Muscle layer of colon (tissue), 2 donors: ENCODE data around the gene KRIT1.
A peak's percentile ranks its signal among the peaks of the same experiment; 100 is the strongest.
"Not testable (repeated sequence)": the region's sequence is repeated elsewhere in the genome, so short reads cannot be mapped to it uniquely, and the experiment has no call there.

Source experiments
- H3K27ac ChIP-seq: one replicate; pipeline ENCODE4 v1.7.0; 2013; ENCODE audit warnings: low read depth, mild to moderate bottlenecking, low read length, moderate library complexity
- H3K27me3 ChIP-seq, 2 donors: one replicate each; pipeline ENCODE4 v1.7.0; 2013; ENCODE audit warnings: low read length in 2 of 2, mild to moderate bottlenecking in 2 of 2; ENCODE audit not compliant: insufficient read depth in 2 of 2, control insufficient read depth in 1 of 2
- H3K36me3 ChIP-seq: one replicate; pipeline ENCODE4 v1.7.0; 2013; ENCODE audit warnings: mild to moderate bottlenecking, low read length; ENCODE audit not compliant: insufficient read depth
- H3K4me1 ChIP-seq: one replicate; pipeline ENCODE4 v1.7.0; 2013; ENCODE audit warnings: mild to moderate bottlenecking, low read length; ENCODE audit not compliant: insufficient read depth
- H3K4me3 ChIP-seq, 2 donors: one replicate each; pipeline ENCODE4 v1.7.0; 2013; ENCODE audit warnings: low read length in 2 of 2, low read depth in 1 of 2, mild to moderate bottlenecking in 1 of 2, moderate library complexity in 1 of 2
- H3K9ac ChIP-seq: one replicate; pipeline ENCODE4 v1.7.0; 2013; ENCODE audit warnings: low read length
- H3K9me3 ChIP-seq: one replicate; pipeline ENCODE4 v1.7.0; 2013; ENCODE audit warnings: mild to moderate bottlenecking, low read length
- donor health status: abdominal sarcoma.
- donor health status: Adenocarcinoma of cecum.

The KRIT1 gene

DNA sequence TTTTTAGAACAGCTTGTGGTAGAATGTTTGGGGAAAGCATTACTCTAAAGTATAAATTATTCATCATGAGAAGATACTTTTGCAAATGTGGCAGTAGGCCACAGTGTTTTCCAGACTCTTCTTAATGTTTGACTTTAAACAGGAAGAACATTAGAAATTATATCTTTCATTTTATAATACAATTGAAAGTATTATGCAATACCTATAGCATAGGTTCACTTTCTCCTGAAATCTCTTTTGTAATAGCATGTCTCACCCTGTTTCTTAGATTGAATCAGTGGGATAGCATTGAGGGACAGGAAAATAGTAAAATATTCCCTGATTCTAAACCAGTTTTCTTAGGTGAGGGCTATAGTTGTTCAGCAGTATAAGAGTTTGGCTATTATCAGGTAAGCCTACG, 23.2 kb upstream of the KRIT1 start:
- no peak overlapping the region for H3K27ac ChIP-seq
- no peaks in the 10 kb centered on the region for H3K36me3 ChIP-seq
- no peaks in the 10 kb centered on the region for H3K4me1 ChIP-seq

DNA sequence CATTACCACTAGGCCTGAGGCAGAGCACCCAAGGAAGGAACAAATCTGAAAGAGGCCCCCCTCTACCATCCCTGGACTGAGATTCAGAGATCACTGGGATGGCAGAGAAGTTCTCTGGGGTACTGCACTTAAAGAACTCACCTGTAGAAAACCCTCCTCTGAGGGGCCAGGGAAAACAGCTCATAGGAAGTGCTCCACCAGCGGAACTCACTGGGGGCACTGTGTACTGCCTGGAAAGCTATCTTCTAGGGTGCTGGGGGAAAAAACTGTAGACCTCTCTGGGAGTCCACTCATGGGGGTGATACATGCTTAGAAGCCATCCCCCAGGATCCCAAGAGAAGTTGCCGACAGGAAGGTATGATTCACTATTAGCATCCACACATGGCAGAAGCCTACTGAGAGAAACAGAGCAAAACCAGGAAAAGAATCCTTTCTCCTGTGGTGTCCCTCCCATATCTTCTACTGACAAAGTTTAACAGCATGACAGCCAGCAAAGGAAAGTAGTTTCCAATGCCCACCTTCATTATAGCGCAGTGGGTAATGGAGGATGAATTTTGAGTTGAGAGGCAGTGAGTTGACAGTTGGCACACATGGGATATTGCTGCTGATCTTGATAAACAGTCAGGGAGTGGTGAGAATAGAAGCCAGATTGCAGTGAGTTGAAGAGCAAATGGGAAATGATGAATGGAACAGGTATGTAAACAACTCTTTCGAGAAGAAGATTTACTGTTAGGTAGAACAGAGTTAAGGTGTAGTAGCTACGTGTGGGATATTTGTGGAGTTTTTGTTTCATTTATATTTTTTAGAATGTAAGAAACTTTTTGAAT, 20.9 kb upstream of the KRIT1 start:
- no peaks in the 10 kb centered on the region for H3K27me3 ChIP-seq
- no peaks in the 10 kb centered on the region for H3K36me3 ChIP-seq
- no peak overlapping the region for H3K27ac ChIP-seq
- no peaks in the 10 kb centered on the region for H3K9me3 ChIP-seq
- no peak overlapping the region for H3K4me3 ChIP-seq
- H3K4me1 ChIP-seq = no peaks in the 10 kb centered on the region
- no peak overlapping the region for H3K9ac ChIP-seq

More for the DNA sequence above, 23.2 kb upstream of the KRIT1 start:
- Histone ChIP-seq H3K9me3 (no peaks in the 10 kb centered on the region), H3K27me3 (no peaks in the 10 kb centered on the region), H3K9ac (no peak overlapping the region), H3K4me3 (no peak overlapping the region)

DNA sequence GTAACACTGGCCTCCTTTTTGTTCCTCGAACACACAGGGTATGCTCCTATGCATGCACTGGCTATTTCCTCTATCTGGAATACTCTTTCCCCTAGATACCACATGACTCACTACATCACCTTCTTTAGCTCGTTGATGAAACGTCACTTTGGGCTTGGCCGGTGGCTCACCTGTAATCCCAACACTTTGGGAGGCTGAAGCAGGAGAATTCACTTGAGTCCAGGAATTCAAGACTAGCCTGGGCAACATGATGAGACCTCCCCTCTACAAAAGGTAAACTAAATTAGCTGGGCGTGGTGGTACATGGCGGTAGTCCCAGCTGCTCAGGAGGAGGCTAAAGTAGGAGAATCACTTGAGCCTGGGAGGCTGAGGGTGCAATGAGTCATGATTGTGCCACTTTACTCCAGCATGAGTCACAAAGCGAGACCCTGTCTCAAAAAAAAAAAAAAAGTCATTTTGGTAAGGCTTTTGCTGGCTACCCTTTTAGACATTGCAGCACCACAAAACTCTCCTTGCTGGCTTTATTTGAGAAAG, 14.6 kb upstream of the KRIT1 start:
- Histone ChIP-seq H3K9ac (no peak overlapping the region), H3K4me3 (no peak overlapping the region), H3K36me3 (no peaks in the 10 kb centered on the region), H3K9me3 (no peaks in the 10 kb centered on the region), H3K27ac (no peak overlapping the region), H3K27me3 (no peaks in the 10 kb centered on the region), H3K4me1 (no peaks in the 10 kb centered on the region)

DNA sequence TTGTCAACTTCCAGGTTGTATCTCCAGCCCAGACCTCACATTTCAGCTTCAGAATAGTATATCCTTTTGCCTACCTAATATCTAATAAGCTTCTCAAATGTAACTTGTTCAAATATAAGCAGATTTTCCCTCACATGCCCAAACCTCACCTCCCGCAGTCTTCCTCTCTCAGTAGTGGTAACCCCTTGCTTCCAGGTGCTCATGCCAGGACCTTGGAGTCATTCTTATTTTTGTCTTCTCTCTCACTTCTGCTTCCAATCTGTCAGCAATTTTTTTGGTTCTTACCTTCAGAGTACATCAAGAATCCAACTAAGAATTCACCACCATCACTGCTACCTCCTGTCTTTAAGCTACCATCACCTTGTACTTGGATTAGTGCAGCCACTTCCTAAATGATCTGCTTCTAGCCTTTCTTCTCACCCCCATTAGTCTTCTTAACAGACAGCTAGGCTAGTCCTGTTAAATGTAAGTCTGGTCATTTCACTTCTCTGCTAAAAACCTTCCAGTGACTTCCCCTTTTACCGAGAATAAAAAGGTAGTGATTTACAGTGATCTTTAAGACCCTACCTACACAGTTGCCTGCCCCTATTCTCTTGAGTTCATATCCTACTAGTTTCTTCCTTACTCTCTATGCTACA, 14.0 kb upstream of the KRIT1 start:
- Histone ChIP-seq H3K27me3 (no peaks in the 10 kb centered on the region), H3K4me1 (no peaks in the 10 kb centered on the region), H3K9ac (no peak overlapping the region), H3K9me3 (no peaks in the 10 kb centered on the region), H3K27ac (no peak overlapping the region), H3K4me3 (no peak overlapping the region), H3K36me3 (no peaks in the 10 kb centered on the region)

DNA sequence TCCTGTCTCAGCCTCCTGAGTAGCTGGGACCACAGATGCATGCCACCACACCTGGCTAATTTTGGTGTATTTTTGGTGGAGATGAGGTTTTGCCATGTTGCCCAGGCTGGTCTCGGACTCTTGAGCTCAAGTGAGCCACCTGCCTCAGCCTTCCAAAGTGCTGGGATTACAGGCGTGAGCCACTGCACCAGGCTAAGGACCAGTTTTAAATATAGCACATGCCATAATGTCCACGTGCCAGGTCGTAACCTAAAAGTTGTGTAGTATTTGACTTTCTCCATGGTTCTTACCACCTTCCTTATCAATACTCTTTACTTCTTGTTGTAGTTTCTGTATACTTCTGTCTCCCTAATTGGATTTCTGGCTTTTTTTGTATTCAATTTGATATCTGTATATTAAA, 13.3 kb upstream of the KRIT1 start:
- no peak overlapping the region for H3K4me3 ChIP-seq
- H3K4me1 ChIP-seq = no peaks in the 10 kb centered on the region
- H3K27me3 ChIP-seq = no peaks in the 10 kb centered on the region
- no peak overlapping the region for H3K9ac ChIP-seq
- H3K36me3 ChIP-seq = no peaks in the 10 kb centered on the region
- H3K27ac ChIP-seq = no peak overlapping the region
- no peaks in the 10 kb centered on the region for H3K9me3 ChIP-seq

DNA sequence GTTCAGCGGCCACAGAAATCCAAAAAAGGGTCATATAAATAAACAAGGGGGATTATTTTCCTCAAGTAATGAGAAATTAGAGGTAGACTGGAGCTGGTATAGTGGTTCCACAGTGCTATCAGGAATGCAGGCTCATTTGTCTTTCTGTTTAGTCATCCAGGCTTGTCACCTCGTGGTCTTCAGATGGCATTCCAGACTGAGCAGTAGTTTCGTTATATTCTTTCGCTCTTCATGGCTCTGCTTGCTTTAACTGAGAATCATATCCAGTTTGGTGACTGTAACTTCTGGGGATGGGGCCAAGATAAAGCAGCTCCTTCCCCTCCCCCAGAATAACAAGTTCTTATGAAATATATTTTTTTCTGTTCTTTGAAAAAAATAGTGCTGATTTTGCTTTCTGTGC, 9.6 kb upstream of the KRIT1 start:
- no peaks in the 10 kb centered on the region for H3K27me3 ChIP-seq
- no peaks in the 10 kb centered on the region for H3K36me3 ChIP-seq
- H3K9ac ChIP-seq = no peak overlapping the region
- no peak overlapping the region for H3K4me3 ChIP-seq
- no peaks in the 10 kb centered on the region for H3K4me1 ChIP-seq
- no peaks in the 10 kb centered on the region for H3K9me3 ChIP-seq
- no peak overlapping the region for H3K27ac ChIP-seq

DNA sequence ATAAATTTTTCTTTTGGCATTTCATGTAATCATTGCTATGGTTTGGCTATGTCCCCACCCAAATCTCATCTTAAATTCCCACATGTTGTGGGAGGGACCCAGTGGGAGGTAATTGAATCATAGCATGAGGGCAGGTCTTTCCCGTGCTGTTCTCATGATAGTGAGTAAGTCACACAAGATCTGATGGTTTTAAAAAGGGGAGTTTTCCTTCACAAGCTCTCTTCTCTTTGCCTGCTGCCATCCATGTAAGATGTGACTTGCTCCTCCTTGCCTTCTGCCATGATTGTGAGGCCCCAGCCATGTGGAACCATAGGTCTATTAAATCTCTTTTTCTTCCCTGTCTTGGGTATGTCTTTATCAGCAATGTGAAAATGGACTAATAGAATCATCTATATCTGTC, 9.1 kb upstream of the KRIT1 start:
- H3K27ac ChIP-seq, H3K9ac ChIP-seq, H3K9me3 ChIP-seq, H3K27me3 ChIP-seq, H3K36me3 ChIP-seq, H3K4me1 ChIP-seq, H3K4me3 ChIP-seq: not testable (repeated sequence)

DNA sequence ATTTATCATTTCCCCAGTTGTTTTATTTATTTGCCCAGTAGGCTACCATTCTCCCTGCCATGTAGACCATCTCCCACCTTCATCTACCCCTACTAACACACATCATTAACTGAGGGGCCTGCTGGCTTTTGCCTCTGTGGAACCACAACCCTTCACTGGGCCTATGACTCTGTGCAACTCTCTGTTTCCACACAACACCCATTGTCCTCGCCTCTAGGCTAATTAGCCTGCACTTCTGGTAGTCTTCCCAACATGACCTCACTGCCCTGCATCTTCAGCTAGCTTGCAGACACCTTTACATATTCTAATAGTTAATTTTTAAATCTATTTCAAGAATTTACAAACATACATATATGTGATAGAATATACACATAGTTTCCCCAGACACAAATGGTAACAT, 7.5 kb upstream of the KRIT1 start:
- Histone ChIP-seq H3K4me1 (peaks cover 2% of the 10 kb centered on the region), H3K36me3 (no peaks in the 10 kb centered on the region), H3K27ac (no peak overlapping the region), H3K9me3 (no peaks in the 10 kb centered on the region), H3K4me3 (no peak overlapping the region), H3K27me3 (no peaks in the 10 kb centered on the region), H3K9ac (no peak overlapping the region)

DNA sequence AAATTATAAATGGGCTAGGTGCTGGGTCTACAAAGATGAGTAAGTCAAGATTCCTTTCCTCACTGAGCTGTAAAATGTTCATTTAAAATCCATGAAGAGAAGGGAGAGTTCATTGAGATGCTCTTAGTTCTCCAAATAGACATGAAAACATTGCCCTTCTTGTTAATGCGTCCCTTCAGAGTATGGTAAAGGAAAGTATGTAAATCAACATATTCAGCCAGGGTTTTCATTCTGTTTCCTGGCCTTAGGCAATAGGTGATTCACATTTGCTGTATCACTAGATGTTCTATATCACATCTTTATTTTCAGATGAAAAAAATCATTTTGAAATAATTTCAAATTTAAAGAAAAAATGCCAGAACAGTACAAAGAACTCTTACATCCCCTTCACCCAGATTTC, 5.5 kb upstream of the KRIT1 start:
- no peak overlapping the region for H3K27ac ChIP-seq
- H3K4me1 ChIP-seq = peaks cover 17% of the 10 kb centered on the region
- no peak overlapping the region for H3K9ac ChIP-seq
- H3K4me3 ChIP-seq = no peak overlapping the region
- no peaks in the 10 kb centered on the region for H3K36me3 ChIP-seq
- no peaks in the 10 kb centered on the region for H3K9me3 ChIP-seq
- H3K27me3 ChIP-seq = no peaks in the 10 kb centered on the region

DNA sequence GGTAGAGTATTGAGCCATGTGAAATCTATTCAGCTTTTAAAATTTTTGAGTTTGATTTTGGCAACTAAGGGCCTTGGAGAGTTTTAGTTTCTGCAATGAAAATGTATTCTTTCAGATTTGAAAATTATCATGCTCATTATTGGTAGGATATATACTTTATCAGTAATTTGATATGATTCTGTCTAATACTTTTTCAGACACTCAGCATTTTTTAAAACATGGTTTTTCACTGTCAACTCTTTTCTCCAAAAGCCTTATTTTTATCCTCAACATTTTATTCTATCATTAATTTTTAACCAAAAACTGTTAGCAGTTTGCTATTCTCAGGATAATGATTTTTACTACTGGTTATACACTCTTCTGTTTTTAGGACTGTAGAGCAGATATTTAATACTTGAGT, 4.9 kb upstream of the KRIT1 start:
- no peak overlapping the region for H3K4me3 ChIP-seq
- no peaks in the 10 kb centered on the region for H3K9me3 ChIP-seq
- no peaks in the 10 kb centered on the region for H3K27me3 ChIP-seq
- H3K9ac ChIP-seq = no peak overlapping the region
- H3K27ac ChIP-seq = no peak overlapping the region
- H3K36me3 ChIP-seq = no peaks in the 10 kb centered on the region
- H3K4me1 ChIP-seq = peaks cover 17% of the 10 kb centered on the region

DNA sequence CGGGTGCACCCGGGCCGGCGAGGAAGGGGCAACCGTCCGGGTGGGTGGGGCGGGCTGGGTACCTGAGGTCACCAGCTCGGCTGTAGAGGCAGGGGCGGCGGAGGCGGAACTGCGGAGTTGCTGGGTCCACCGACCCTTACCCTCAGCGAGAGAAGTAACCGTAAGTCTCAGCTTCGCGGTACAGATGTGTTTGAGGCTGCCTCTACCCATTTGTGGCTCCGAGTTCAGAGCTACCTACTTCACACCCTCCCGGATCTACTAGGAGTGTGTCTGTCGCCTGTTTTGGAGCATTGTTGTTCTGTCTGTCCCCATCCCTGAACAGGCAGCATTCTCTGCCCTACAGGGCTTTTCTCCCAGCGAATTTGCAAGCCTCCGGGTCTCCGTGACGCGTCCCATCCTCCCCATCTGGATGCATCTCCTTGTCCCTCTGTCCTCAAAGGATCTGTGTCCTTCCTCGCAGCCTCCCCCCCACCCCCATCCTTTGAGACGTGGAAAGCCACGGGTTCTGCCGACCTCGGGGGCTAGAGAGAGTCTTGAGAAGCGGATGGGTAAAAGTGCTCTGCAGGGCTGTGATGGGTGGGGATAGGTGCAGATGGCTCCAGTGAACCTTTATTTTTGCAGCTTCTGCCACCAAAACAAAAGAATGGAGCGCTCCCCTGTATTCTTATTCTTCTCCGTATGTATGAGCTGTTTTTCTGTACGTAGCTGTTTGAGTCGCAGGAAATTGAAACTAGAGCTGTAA, 817 bp upstream of the KRIT1 start:
- peaks cover 29% of the 10 kb centered on the region for H3K4me1 ChIP-seq
- H3K4me3 ChIP-seq = peak overlapping the region; percentile 75 to 91
- peak overlapping the region; percentile 83 for H3K9ac ChIP-seq
- H3K27ac ChIP-seq = peak overlapping the region; percentile 98
- no peaks in the 10 kb centered on the region for H3K27me3 ChIP-seq
- H3K9me3 ChIP-seq = no peaks in the 10 kb centered on the region
- no peaks in the 10 kb centered on the region for H3K36me3 ChIP-seq
